SK-N-MC (cell line): ENCODE measurements around the gene RBBP5.

ENCODE experiments used
- EZH2 ChIP-seq: fragments of 200-600 bp; sonication (generic); IDR thresholded peaks from one replicate; pipeline ENCODE4 v1.6.1; 2017; ENCODE audit warnings: antibody characterized with exemption
- FOXP2 ChIP-seq: optimal IDR thresholded peaks from 2 replicates; pipeline ENCODE3; 2011; ENCODE audit warnings: mild to moderate bottlenecking, moderate library complexity; ENCODE audit not compliant: insufficient read depth; ENCODE audit errors: extremely low read length, control extremely low read depth
- POLR2AphosphoS5 ChIP-seq: IDR thresholded peaks from 2 replicates; pipeline ENCODE4 v1.6.1; 2012; ENCODE audit warnings: mild to moderate bottlenecking, low read depth, low read length, borderline replicate concordance

DNA sequence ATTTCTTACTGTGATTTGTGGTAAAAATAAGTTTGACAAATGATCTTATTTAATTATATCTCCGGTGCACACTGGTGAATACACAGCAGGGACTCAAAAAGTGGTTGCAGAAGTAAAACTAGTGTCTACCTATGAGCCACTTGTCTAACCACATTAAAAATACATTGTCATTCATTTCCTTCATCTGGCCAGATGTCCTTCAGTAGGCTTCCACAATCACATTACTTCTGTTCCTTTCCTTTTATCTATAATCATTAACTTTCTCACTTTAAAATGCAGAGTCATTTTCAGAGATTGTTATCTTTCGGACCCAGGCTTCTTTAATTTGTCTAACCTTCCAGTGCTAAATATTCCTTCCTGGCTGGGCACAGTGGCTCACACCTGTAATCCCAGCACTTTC, 3.0 kb downstream of the RBBP5 start:
- TF ChIP-seq EZH2 (no peak), POLR2AphosphoS5 (no peak), FOXP2 (no peak)
